ENCODE data around the gene PLEKHD1.
A peak's percentile ranks its signal among the peaks of the same experiment; 100 is the strongest.

PLEKHD1 gene

GRCh38 chr14:69574954-69575295, 90.4 kb downstream of the PLEKHD1 start:
- TF ChIP-seq CTCF (IDR thresholded peaks at IDR 0.05; ENCODE audit: control extremely low read depth, extremely low read depth, low read depth, missing control alignments): no peak
- no peak for DNase-seq (ENCODE audit: extremely low spot score)
- ChIA-PET CTCF (interaction anchor here (1.0 to 4.7 kb wide), 10 partner anchors 10 to 340 kb away, joined by 3 to 41 read pairs (median 4); no protein-coding TSS in a partner anchor), POLR2A (no interaction called here)

DNA sequence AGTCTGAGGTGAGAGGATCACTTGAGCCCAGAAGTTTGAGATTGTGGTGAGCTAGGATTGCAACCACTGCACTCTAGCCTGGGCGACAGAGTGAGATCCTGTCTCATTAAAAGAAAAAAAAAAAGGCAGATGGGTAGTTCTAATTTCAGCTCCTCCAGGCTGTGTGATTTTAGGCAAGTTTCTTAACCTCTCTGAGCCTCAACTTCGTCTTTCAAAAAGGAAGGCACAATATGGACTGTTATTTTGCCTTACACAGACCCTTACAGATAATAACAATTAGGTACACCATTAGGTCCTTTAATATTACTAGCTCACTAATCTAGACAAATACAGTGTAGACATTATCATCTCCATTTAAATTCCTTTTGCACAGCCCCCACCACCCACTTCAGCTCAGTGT, 94.9 kb downstream of the PLEKHD1 start:
- no peak for TF ChIP-seq CTCF (IDR thresholded peaks at IDR 0.05; ENCODE audit: control extremely low read depth, extremely low read depth, low read depth, missing control alignments)
- DNase-seq (ENCODE audit: extremely low spot score): no peak
- POLR2A ChIA-PET: no interaction called here
- CTCF ChIA-PET: interaction anchor here (0.7 to 3.0 kb wide), 11 partner anchors 12 to 628 kb away, joined by 3 to 21 read pairs (median 4); no protein-coding TSS in a partner anchor

DNA sequence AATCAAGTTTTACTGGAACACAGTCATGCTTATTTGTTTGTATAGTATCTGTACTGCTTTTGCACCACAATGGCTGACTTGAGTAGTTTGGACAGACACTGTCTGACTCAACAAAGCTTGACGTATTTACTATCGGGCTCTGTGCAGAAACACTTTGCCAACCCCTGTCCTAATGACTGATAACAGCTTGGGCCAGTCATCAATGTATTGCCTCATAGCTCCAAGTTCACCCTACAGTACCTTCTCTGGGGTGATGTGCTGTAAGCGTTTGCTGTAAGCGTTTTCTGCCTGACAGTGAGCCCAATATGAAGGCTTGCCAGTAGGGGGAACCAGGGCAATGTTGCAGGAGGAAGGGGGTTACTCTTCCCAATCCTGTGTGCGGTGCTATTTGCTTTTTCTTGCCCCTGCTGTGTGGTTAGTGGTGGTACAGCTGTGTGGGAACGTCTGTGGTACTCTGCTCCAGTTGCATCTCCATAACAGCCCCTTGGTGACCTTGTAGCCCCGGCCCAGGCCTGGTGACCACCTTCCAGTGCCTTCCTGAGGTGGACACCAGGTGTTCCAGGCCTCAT, 95.6 kb downstream of the PLEKHD1 start:
- CTCF ChIA-PET: interaction anchor here (0.7 to 3.0 kb wide), 12 partner anchors 11 to 736 kb away, joined by 3 to 21 read pairs (median 4); no protein-coding TSS in a partner anchor
- peak; percentile 43 for TF ChIP-seq CTCF (IDR thresholded peaks at IDR 0.05; ENCODE audit: control extremely low read depth, extremely low read depth, low read depth, missing control alignments)
- DNase-seq (ENCODE audit: extremely low spot score): no peak
- POLR2A ChIA-PET: no interaction called here

Measured in GM10248 (cell line).